Panc1 (cell line): Measurements from ENCODE around the gene DNAJC24. TPM values are rescaled to one million over a fixed set of nuclear protein-coding genes. Genes with fewer than 3 reads are reported as not detected.

Experiments
- ATAC-seq: fragments of 200-7000 bp; cut with Tn5 transposase; 2 replicates; pipeline ENCODE4 v1.9.1; 2020; ENCODE audit warnings: mild to moderate bottlenecking, moderate library complexity
- BruUV-seq: library from RNA; stranded (reverse); fragments of 400-500 nt; replicated peaks from 2 replicates; lab custom pipeline; 2021; lab: Mats Ljungman, UMichigan
- CTCF ChIA-PET: fragments of 300-600 bp; sonication (Branson Sonifier 250); formaldehyde crosslinking; loops from one replicate; lab custom pipeline; 2022; ENCODE audit warnings: antibody characterized with exemption; lab: Charles Lee
- POLR2A ChIA-PET: fragments of 300-600 bp; sonication (Branson Sonifier 250); formaldehyde crosslinking; loops from one replicate; lab custom pipeline; 2022; ENCODE audit warnings: antibody characterized with exemption; lab: Charles Lee
- DNase-seq: peaks from one replicate; pipeline ENCODE4 v3.0.0-alpha.2; 2010; ENCODE audit warnings: low read depth, low spot score
- H3K27ac ChIP-seq: 2 replicates; pipeline ENCODE4 v1.5.1; 2011; ENCODE audit warnings: mild to moderate bottlenecking, low read length, inconsistent platforms
- H3K27me3 ChIP-seq: fragments of 200-500 bp; sonication (Bioruptor generic); 2 replicates; pipeline ENCODE4 v1.6.0; 2014; ENCODE audit warnings: low read length, inconsistent platforms; ENCODE audit not compliant: control insufficient read depth, insufficient read depth
- H3K36me3 ChIP-seq: fragments of 200-500 bp; sonication (Bioruptor generic); 2 replicates; pipeline ENCODE4 v1.5.1; 2014; ENCODE audit warnings: inconsistent platforms, mild to moderate bottlenecking, low read length, moderate library complexity; ENCODE audit not compliant: control insufficient read depth, insufficient read depth
- H3K4me1 ChIP-seq: 2 replicates; pipeline ENCODE4 v1.5.1; 2011; ENCODE audit warnings: inconsistent platforms, mild to moderate bottlenecking, low read length, moderate library complexity; ENCODE audit not compliant: control insufficient read depth, insufficient read depth
- H3K4me3 ChIP-seq, 2 experiments: 2 replicates each; pipeline ENCODE4 v1.5.1; 2011 to 2012; ENCODE audit warnings: low read depth in 2 of 2, low read length in 2 of 2, mild to moderate bottlenecking in 2 of 2, inconsistent platforms in 1 of 2, moderate library complexity in 1 of 2
- H3K9me3 ChIP-seq: fragments of 200-500 bp; sonication (Bioruptor generic); 2 replicates; pipeline ENCODE4 v1.5.1; 2014; ENCODE audit warnings: low read depth, mild to moderate bottlenecking, inconsistent platforms, low read length, moderate library complexity; ENCODE audit not compliant: control insufficient read depth, insufficient read depth
- CTCF ChIP-seq: fragments of 450-650 bp; IDR thresholded peaks from 2 replicates; pipeline ENCODE4 v1.5.1; 2017; ENCODE audit warnings: mild to moderate bottlenecking
- POLR2AphosphoS5 ChIP-seq: IDR thresholded peaks from 2 replicates; pipeline ENCODE4 v1.6.1; 2012; ENCODE audit warnings: mild to moderate bottlenecking, low read depth, low read length, moderate library complexity
- REST ChIP-seq, 2 experiments: IDR thresholded peaks; 2 replicates each; pipeline ENCODE4 v1.6.1; 2011 to 2012; ENCODE audit warnings: low read depth in 2 of 2, control low read depth in 1 of 2, low read length in 1 of 2, mild to moderate bottlenecking in 1 of 2, moderate library complexity in 1 of 2; ENCODE audit not compliant: insufficient read depth in 1 of 2
- SIN3A ChIP-seq: IDR thresholded peaks from 2 replicates; pipeline ENCODE4 v1.6.1; 2012; ENCODE audit warnings: low read depth, mild to moderate bottlenecking, low read length, moderate library complexity, borderline replicate concordance; ENCODE audit not compliant: insufficient read depth
- TCF7L2 ChIP-seq: IDR thresholded peaks from 2 replicates; pipeline ENCODE4 v1.6.1; 2011; ENCODE audit warnings: mild to moderate bottlenecking, low read depth, low read length, inconsistent platforms
- in situ Hi-C: cut with HindIII; loops from 2 replicates; pipeline ENCODE4 v1.10.0; 2016; ENCODE audit warnings: low sequenced_read_pairs, low pct_unique_long_range_greater_than_20kb
- intact Hi-C: fragments of 100-400 bp; cut with micrococcal nuclease; formaldehyde crosslinking; loops from one replicate; pipeline ENCODE4 v1.10.0; 2022; ENCODE audit not compliant: unreplicated experiment
- total RNA-seq: library from RNA; stranded (reverse); gene quantifications from one replicate; pipeline ENCODE4 v1.2.1, GENCODE V29; 2021; ENCODE audit not compliant: unreplicated experiment

The DNAJC24 gene
- total RNA-seq, 1 experiment from 2014 or later: 15.7 TPM

GRCh38 chr11:31441296-31441695, 71.6 kb downstream of the DNAJC24 start:
- Histone ChIP-seq H3K4me1 (no peaks in the 10 kb centered on the region), H3K27me3 (no peaks in the 10 kb centered on the region), H3K36me3 (no peaks in the 10 kb centered on the region), H3K27ac (no peak overlapping the region), H3K4me3 (no peak overlapping the region), H3K9me3 (no peaks in the 10 kb centered on the region)
- in situ Hi-C loops (no loop called here), intact Hi-C loops (no loop called here)
- ChIA-PET CTCF (no interaction called here), POLR2A (no interaction called here)
- TF ChIP-seq SIN3A (no peak), TCF7L2 (no peak), REST (IDR thresholded peaks at IDR 0.05; ENCODE audit: insufficient read depth in 1 of 2, low read depth in 2 of 2, low read length in 1 of 2) (no peak), POLR2AphosphoS5 (no peak), CTCF (no peak)
- DNase-seq (no peak), ATAC-seq (no peak)
- BruUV-seq: no TSS peak

GRCh38 chr11:31442086-31442485, 72.4 kb downstream of the DNAJC24 start:
- POLR2A ChIA-PET: no interaction called here
- intact Hi-C loops (no loop called here), in situ Hi-C loops (no loop called here)
- CTCF ChIA-PET: no interaction called here
- Histone ChIP-seq H3K27me3 (no peaks in the 10 kb centered on the region), H3K4me1 (no peaks in the 10 kb centered on the region), H3K9me3 (no peaks in the 10 kb centered on the region), H3K36me3 (no peaks in the 10 kb centered on the region), H3K4me3 (no peak overlapping the region), H3K27ac (no peak overlapping the region)
- no peak for ATAC-seq
- TF ChIP-seq TCF7L2 (no peak), REST (IDR thresholded peaks at IDR 0.05; ENCODE audit: insufficient read depth in 1 of 2, low read depth in 2 of 2, low read length in 1 of 2) (no peak), CTCF (no peak), SIN3A (no peak), POLR2AphosphoS5 (no peak)
- DNase-seq: no peak
- no TSS peak for BruUV-seq
